ENCODE measurements around the gene SREK1IP1.

SREK1IP1 gene

GRCh38 chr5:64685866-64686265 is 82.6 kb downstream of the SREK1IP1 start:
- H3K18ac ChIP-seq (ENCODE audit: low read length): peak overlapping the region; percentile 68
- H3K4ac ChIP-seq (ENCODE audit: low read depth, low read length): peak overlapping the region; percentile 50
- H3K23ac ChIP-seq (ENCODE audit: low read length): no peak overlapping the region
- peak overlapping the region; percentile 4 for H3K56ac ChIP-seq (ENCODE audit: low read length)
- H2BK5ac ChIP-seq (ENCODE audit: low read length): peak overlapping the region; percentile 75
- H2AK5ac ChIP-seq (ENCODE audit: low read length): peak overlapping the region; percentile 61
- peak overlapping the region; percentile 45 for H3K27ac ChIP-seq (ENCODE audit: low read depth, low read length)
- no peak overlapping the region for H4K8ac ChIP-seq (ENCODE audit: low read depth, low read length)
- H3K79me2 ChIP-seq (ENCODE audit: control insufficient read depth, insufficient read depth, low read length): peaks cover 8% of the 10 kb centered on the region
- peaks cover 21% of the 10 kb centered on the region for H3K4me1 ChIP-seq (ENCODE audit: control insufficient read depth, low read depth, low read length)
- H3K79me1 ChIP-seq (ENCODE audit: low read length): no peaks in the 10 kb centered on the region
- peak overlapping the region; percentile 22 for H3K9ac ChIP-seq (ENCODE audit: low read length)
- peak overlapping the region; percentile 76 for H2BK15ac ChIP-seq (replicated peaks; ENCODE audit: low read depth)
- H3K4me2 ChIP-seq (ENCODE audit: low read length): no peak overlapping the region
- H3K27me3 ChIP-seq (ENCODE audit: insufficient read depth, low read length, poor library complexity): no peaks in the 10 kb centered on the region
- no peaks in the 10 kb centered on the region for H3K36me3 ChIP-seq (ENCODE audit: control insufficient read depth, insufficient read depth, low read length)
- WGBS (ENCODE audit: extremely low coverage, insufficient coverage, low lambda C conversion rate): no CpG with 5 or more reads among the region's 5 CpGs
- H3K4me3 ChIP-seq (ENCODE audit: low read length): no peak overlapping the region
- no peak overlapping the region for H2BK120ac ChIP-seq (ENCODE audit: low read depth, low read length)
- H4K5ac ChIP-seq (ENCODE audit: low read length): no peak overlapping the region
- DNase-seq: no peak

- no peak overlapping the region for H3K27ac ChIP-seq (ENCODE audit: low read depth, low read length)
- no peak overlapping the region for H4K5ac ChIP-seq (ENCODE audit: low read length)
- H3K79me1 ChIP-seq (ENCODE audit: low read length): no peaks in the 10 kb centered on the region
- H4K8ac ChIP-seq (ENCODE audit: low read depth, low read length): no peak overlapping the region
- H3K79me2 ChIP-seq (ENCODE audit: control insufficient read depth, insufficient read depth, low read length): no peaks in the 10 kb centered on the region
- H2BK5ac ChIP-seq (ENCODE audit: low read length): no peak overlapping the region
- no peak overlapping the region for H3K9ac ChIP-seq (ENCODE audit: low read length)
- no peak overlapping the region for H3K4ac ChIP-seq (ENCODE audit: low read depth, low read length)
- H3K27me3 ChIP-seq (ENCODE audit: insufficient read depth, low read length, poor library complexity): no peaks in the 10 kb centered on the region
- peak; percentile 79 for DNase-seq
- no CpG with 5 or more reads among the region's 7 CpGs for WGBS (ENCODE audit: extremely low coverage, insufficient coverage, low lambda C conversion rate)
- H3K56ac ChIP-seq (ENCODE audit: low read length): no peak overlapping the region
- no peak overlapping the region for H2BK15ac ChIP-seq (replicated peaks; ENCODE audit: low read depth)
- no peak overlapping the region for H2AK5ac ChIP-seq (ENCODE audit: low read length)
- H3K18ac ChIP-seq (ENCODE audit: low read length): no peak overlapping the region
- H3K4me1 ChIP-seq (ENCODE audit: control insufficient read depth, low read depth, low read length): peaks cover 13% of the 10 kb centered on the region
- no peak overlapping the region for H3K23ac ChIP-seq (ENCODE audit: low read length)
- no peaks in the 10 kb centered on the region for H3K36me3 ChIP-seq (ENCODE audit: control insufficient read depth, insufficient read depth, low read length)
- H2BK120ac ChIP-seq (ENCODE audit: low read depth, low read length): no peak overlapping the region
- no peak overlapping the region for H3K4me2 ChIP-seq (ENCODE audit: low read length)
- H3K4me3 ChIP-seq (ENCODE audit: low read length): no peak overlapping the region
These were observed 85.9 kb downstream of the SREK1IP1 start for GRCh38 chr5:64682608-64683007.

GRCh38 chr5:64680289-64680688 is 88.2 kb downstream of the SREK1IP1 start:
- Histone ChIP-seq H3K4me3 (ENCODE audit: low read length) (no peak overlapping the region), H2BK120ac (ENCODE audit: low read depth, low read length) (no peak overlapping the region), H3K27ac (ENCODE audit: low read depth, low read length) (no peak overlapping the region), H2AK5ac (ENCODE audit: low read length) (no peak overlapping the region), H3K4ac (ENCODE audit: low read depth, low read length) (no peak overlapping the region), H4K8ac (ENCODE audit: low read depth, low read length) (no peak overlapping the region), H3K18ac (ENCODE audit: low read length) (no peak overlapping the region), H3K56ac (ENCODE audit: low read length) (no peak overlapping the region), H2BK5ac (ENCODE audit: low read length) (no peak overlapping the region), H3K27me3 (ENCODE audit: insufficient read depth, low read length, poor library complexity) (no peaks in the 10 kb centered on the region), H3K36me3 (ENCODE audit: control insufficient read depth, insufficient read depth, low read length) (no peaks in the 10 kb centered on the region), H3K4me1 (ENCODE audit: control insufficient read depth, low read depth, low read length) (peaks cover 2% of the 10 kb centered on the region), H3K9ac (ENCODE audit: low read length) (no peak overlapping the region), H3K4me2 (ENCODE audit: low read length) (no peak overlapping the region), H2BK15ac (replicated peaks; ENCODE audit: low read depth) (no peak overlapping the region), H4K5ac (ENCODE audit: low read length) (no peak overlapping the region), H3K23ac (ENCODE audit: low read length) (no peak overlapping the region), H3K79me1 (ENCODE audit: low read length) (no peaks in the 10 kb centered on the region), H3K79me2 (ENCODE audit: control insufficient read depth, insufficient read depth, low read length) (no peaks in the 10 kb centered on the region)
- no CpG with 5 or more reads among the region's 4 CpGs for WGBS (ENCODE audit: extremely low coverage, insufficient coverage, low lambda C conversion rate)
- DNase-seq: peak; percentile 83

GRCh38 chr5:64678374-64678773 is 90.1 kb downstream of the SREK1IP1 start:
- no peak overlapping the region for H2BK120ac ChIP-seq (ENCODE audit: low read depth, low read length)
- H2BK15ac ChIP-seq (replicated peaks; ENCODE audit: low read depth): no peak overlapping the region
- H3K27ac ChIP-seq (ENCODE audit: low read depth, low read length): no peak overlapping the region
- H2BK5ac ChIP-seq (ENCODE audit: low read length): no peak overlapping the region
- H3K36me3 ChIP-seq (ENCODE audit: control insufficient read depth, insufficient read depth, low read length): no peaks in the 10 kb centered on the region
- no peak overlapping the region for H3K9ac ChIP-seq (ENCODE audit: low read length)
- H3K4me3 ChIP-seq (ENCODE audit: low read length): no peak overlapping the region
- no peak overlapping the region for H3K56ac ChIP-seq (ENCODE audit: low read length)
- no peak overlapping the region for H3K23ac ChIP-seq (ENCODE audit: low read length)
- H3K4ac ChIP-seq (ENCODE audit: low read depth, low read length): no peak overlapping the region
- WGBS (ENCODE audit: extremely low coverage, insufficient coverage, low lambda C conversion rate): no CpG with 5 or more reads among the region's 5 CpGs
- H2AK5ac ChIP-seq (ENCODE audit: low read length): no peak overlapping the region
- no peak overlapping the region for H4K5ac ChIP-seq (ENCODE audit: low read length)
- DNase-seq: peak; percentile 60
- no peaks in the 10 kb centered on the region for H3K4me1 ChIP-seq (ENCODE audit: control insufficient read depth, low read depth, low read length)
- H3K79me1 ChIP-seq (ENCODE audit: low read length): no peaks in the 10 kb centered on the region
- H3K18ac ChIP-seq (ENCODE audit: low read length): no peak overlapping the region
- no peaks in the 10 kb centered on the region for H3K79me2 ChIP-seq (ENCODE audit: control insufficient read depth, insufficient read depth, low read length)
- no peak overlapping the region for H4K8ac ChIP-seq (ENCODE audit: low read depth, low read length)
- H3K27me3 ChIP-seq (ENCODE audit: insufficient read depth, low read length, poor library complexity): no peaks in the 10 kb centered on the region
- no peak overlapping the region for H3K4me2 ChIP-seq (ENCODE audit: low read length)

GRCh38 chr5:64671678-64672077 is 96.8 kb downstream of the SREK1IP1 start:
- H3K4me2 ChIP-seq (ENCODE audit: low read length): no peak overlapping the region
- no peaks in the 10 kb centered on the region for H3K79me2 ChIP-seq (ENCODE audit: control insufficient read depth, insufficient read depth, low read length)
- no peak overlapping the region for H3K56ac ChIP-seq (ENCODE audit: low read length)
- no peak overlapping the region for H3K4ac ChIP-seq (ENCODE audit: low read depth, low read length)
- no peak overlapping the region for H2BK15ac ChIP-seq (replicated peaks; ENCODE audit: low read depth)
- H3K18ac ChIP-seq (ENCODE audit: low read length): no peak overlapping the region
- no peak for DNase-seq
- no peak overlapping the region for H4K8ac ChIP-seq (ENCODE audit: low read depth, low read length)
- no peak overlapping the region for H2BK120ac ChIP-seq (ENCODE audit: low read depth, low read length)
- no peaks in the 10 kb centered on the region for H3K36me3 ChIP-seq (ENCODE audit: control insufficient read depth, insufficient read depth, low read length)
- no peaks in the 10 kb centered on the region for H3K79me1 ChIP-seq (ENCODE audit: low read length)
- H4K5ac ChIP-seq (ENCODE audit: low read length): no peak overlapping the region
- no peaks in the 10 kb centered on the region for H3K27me3 ChIP-seq (ENCODE audit: insufficient read depth, low read length, poor library complexity)
- no peak overlapping the region for H3K27ac ChIP-seq (ENCODE audit: low read depth, low read length)
- H3K9ac ChIP-seq (ENCODE audit: low read length): no peak overlapping the region
- no CpG with 5 or more reads among the region's 3 CpGs for WGBS (ENCODE audit: extremely low coverage, insufficient coverage, low lambda C conversion rate)
- H3K4me1 ChIP-seq (ENCODE audit: control insufficient read depth, low read depth, low read length): no peaks in the 10 kb centered on the region
- no peak overlapping the region for H3K4me3 ChIP-seq (ENCODE audit: low read length)
- no peak overlapping the region for H2BK5ac ChIP-seq (ENCODE audit: low read length)
- no peak overlapping the region for H3K23ac ChIP-seq (ENCODE audit: low read length)
- no peak overlapping the region for H2AK5ac ChIP-seq (ENCODE audit: low read length)

- Histone ChIP-seq H4K5ac (ENCODE audit: low read length) (no peak overlapping the region), H3K27ac (ENCODE audit: low read depth, low read length) (no peak overlapping the region), H3K23ac (ENCODE audit: low read length) (no peak overlapping the region), H3K27me3 (ENCODE audit: insufficient read depth, low read length, poor library complexity) (no peaks in the 10 kb centered on the region), H3K79me2 (ENCODE audit: control insufficient read depth, insufficient read depth, low read length) (no peaks in the 10 kb centered on the region), H3K36me3 (ENCODE audit: control insufficient read depth, insufficient read depth, low read length) (no peaks in the 10 kb centered on the region), H4K8ac (ENCODE audit: low read depth, low read length) (no peak overlapping the region), H3K4ac (ENCODE audit: low read depth, low read length) (no peak overlapping the region), H2BK15ac (replicated peaks; ENCODE audit: low read depth) (no peak overlapping the region), H3K18ac (ENCODE audit: low read length) (no peak overlapping the region), H2AK5ac (ENCODE audit: low read length) (no peak overlapping the region), H3K9ac (ENCODE audit: low read length) (no peak overlapping the region), H3K56ac (ENCODE audit: low read length) (no peak overlapping the region), H3K79me1 (ENCODE audit: low read length) (no peaks in the 10 kb centered on the region), H3K4me1 (ENCODE audit: control insufficient read depth, low read depth, low read length) (peaks cover 2% of the 10 kb centered on the region), H2BK5ac (ENCODE audit: low read length) (no peak overlapping the region), H2BK120ac (ENCODE audit: low read depth, low read length) (no peak overlapping the region), H3K4me3 (ENCODE audit: low read length) (no peak overlapping the region), H3K4me2 (ENCODE audit: low read length) (no peak overlapping the region)
- DNase-seq: no peak
- WGBS (ENCODE audit: extremely low coverage, insufficient coverage, low lambda C conversion rate): no CpG with 5 or more reads among the region's 1 CpG
These were observed 98.2 kb downstream of the SREK1IP1 start for GRCh38 chr5:64670277-64670676.

Measured in mesendoderm (in vitro differentiated cells).